H1 (cell line): ENCODE results near the gene RPL38. TPM values are rescaled to one million over a fixed set of nuclear protein-coding genes. Genes with fewer than 3 reads are reported as not detected.
A peak's percentile ranks its signal among the peaks of the same experiment; 100 is the strongest.

Source experiments
- CTCF ChIA-PET: fragments of 300-600 bp; sonication (Branson Sonifier 250); formaldehyde crosslinking; loops from one replicate; lab custom pipeline; 2021; ENCODE audit not compliant: partially characterized antibody; lab: Charles Lee
- POLR2A ChIA-PET: fragments of 300-600 bp; sonication (Branson Sonifier 250); formaldehyde crosslinking; loops from one replicate; lab custom pipeline; 2021; ENCODE audit warnings: inconsistent platforms; ENCODE audit not compliant: partially characterized antibody; lab: Charles Lee
- DNase-seq, 2 experiments: peaks; one replicate each; pipeline versions ENCODE4 v3.0.0 to v3.0.0-alpha.2; 2010 to 2022; ENCODE audit warnings: low spot score in 2 of 2, low read depth in 1 of 2, mixed read lengths in 1 of 2
- FAIRE-seq: peaks from 2 replicates; lab custom pipeline; 2011; peaks lifted over from hg19 to GRCh38; lab: Jason Lieb, UNC
- H2AFZ ChIP-seq: 2 replicates; pipeline ENCODE4 v1.8.1; 2012; ENCODE audit warnings: low read length, inconsistent platforms
- H2AK5ac ChIP-seq: 2 replicates; pipeline ENCODE4 v1.6.1; 2013; ENCODE audit warnings: low read depth, low read length
- H2BK120ac ChIP-seq: replicated peaks from 2 replicates; pipeline ENCODE3; 2013; ENCODE audit warnings: low read depth, low read length, inconsistent platforms
- H2BK12ac ChIP-seq: 2 replicates; pipeline ENCODE4 v1.6.1; 2013; ENCODE audit warnings: low read depth, low read length
- H2BK15ac ChIP-seq: 2 replicates; pipeline ENCODE4 v1.6.1; 2013; ENCODE audit warnings: low read length
- H2BK20ac ChIP-seq: 2 replicates; pipeline ENCODE4 v1.6.1; 2013; ENCODE audit warnings: low read length
- H2BK5ac ChIP-seq: 2 replicates; pipeline ENCODE4 v1.6.1; 2013; ENCODE audit warnings: low read depth, low read length
- H3K14ac ChIP-seq: 2 replicates; pipeline ENCODE4 v1.6.1; 2013; ENCODE audit warnings: inconsistent platforms; ENCODE audit not compliant: insufficient read length
- H3K18ac ChIP-seq: 2 replicates; pipeline ENCODE4 v1.6.1; 2013; ENCODE audit warnings: low read length; ENCODE audit errors: extremely low read depth
- H3K23ac ChIP-seq: 2 replicates; pipeline ENCODE4 v1.6.1; 2013; ENCODE audit warnings: inconsistent platforms; ENCODE audit not compliant: insufficient read length
- H3K23me2 ChIP-seq: 2 replicates; pipeline ENCODE4 v1.6.1; 2013; ENCODE audit warnings: low read depth, low read length
- H3K27ac ChIP-seq: 2 replicates; pipeline ENCODE4 v1.6.1; 2011; ENCODE audit warnings: low read depth, low read length, inconsistent platforms
- H3K27me3 ChIP-seq, 4 experiments: replicated peaks in 1 of 4; 1 replicate in 1 of 4; 2 replicates in 3 of 4; pipeline versions ENCODE4 v1.6.1 to v1.8.1; 2011 to 2013; ENCODE audit warnings: low read length in 3 of 4, mild to moderate bottlenecking in 3 of 4, inconsistent platforms in 2 of 4, mixed read lengths in 2 of 4, moderate library complexity in 1 of 4; ENCODE audit not compliant: control insufficient read depth in 3 of 4, insufficient read depth in 3 of 4; ENCODE audit errors: extremely low read depth in 1 of 4
- H3K36me3 ChIP-seq, 4 experiments: 2 replicates each; pipeline versions ENCODE4 v1.6.1 to v1.8.1; 2011 to 2013; ENCODE audit warnings: mild to moderate bottlenecking in 4 of 4, low read length in 3 of 4, moderate library complexity in 2 of 4, control low read depth in 1 of 4, inconsistent platforms in 1 of 4; ENCODE audit not compliant: insufficient read depth in 4 of 4, control insufficient read depth in 2 of 4
- H3K4ac ChIP-seq: replicated peaks from 2 replicates; pipeline ENCODE3; 2013; ENCODE audit warnings: low read length, low read depth, mixed read lengths, inconsistent platforms; ENCODE audit not compliant: insufficient read length
- H3K4me1 ChIP-seq, 4 experiments: replicated peaks in 1 of 4; 1 replicate in 1 of 4; 2 replicates in 3 of 4; pipeline versions ENCODE4 v1.6.1 to v1.8.1; 2011 to 2013; ENCODE audit warnings: low read length in 3 of 4, inconsistent platforms in 2 of 4, mixed read lengths in 1 of 4; ENCODE audit not compliant: insufficient read depth in 4 of 4, control insufficient read depth in 3 of 4
- H3K4me2 ChIP-seq, 2 experiments: 2 replicates each; pipeline versions ENCODE4 v1.6.1 to v1.8.1; 2011 to 2013; ENCODE audit warnings: low read depth in 2 of 2, low read length in 2 of 2, control low read depth in 1 of 2, inconsistent platforms in 1 of 2, mild to moderate bottlenecking in 1 of 2; ENCODE audit not compliant: insufficient read depth in 1 of 2
- H3K4me3 ChIP-seq, 4 experiments: fragments of 200-600, 300-600 bp in 1 of 4; sonication (generic), shearing (Covaris generic), sonication (Bioruptor Twin) in 1 of 4; 2 replicates each; pipeline versions ENCODE4 v1.5.1 to v1.8.1; 2011 to 2016; ENCODE audit warnings: low read length in 4 of 4, low read depth in 3 of 4, control low read depth in 2 of 4, inconsistent platforms in 2 of 4, mild to moderate bottlenecking in 2 of 4, mixed read lengths in 1 of 4, moderate library complexity in 1 of 4; ENCODE audit not compliant: insufficient read depth in 2 of 4; ENCODE audit errors: extremely low read depth in 1 of 4
- H3K56ac ChIP-seq: replicated peaks from 2 replicates; pipeline ENCODE3; 2013; ENCODE audit warnings: low read depth, mild to moderate bottlenecking, mixed read lengths, low read length, inconsistent platforms; ENCODE audit not compliant: insufficient read length
- H3K79me1 ChIP-seq: 2 replicates; pipeline ENCODE4 v1.6.1; 2013; ENCODE audit warnings: low read depth, low read length, control low read depth
- H3K79me2 ChIP-seq, 2 experiments: 2 replicates each; pipeline versions ENCODE4 v1.6.1 to v1.8.1; 2012 to 2013; ENCODE audit warnings: low read length in 2 of 2, mild to moderate bottlenecking in 2 of 2, inconsistent platforms in 1 of 2; ENCODE audit not compliant: insufficient read depth in 2 of 2, control insufficient read depth in 1 of 2
- H3K9ac ChIP-seq, 4 experiments: replicated peaks in 1 of 4; 1 replicate in 1 of 4; 2 replicates in 3 of 4; pipeline versions ENCODE4 v1.6.1 to v1.8.1; 2011 to 2013; ENCODE audit warnings: low read depth in 3 of 4, low read length in 3 of 4, control low read depth in 2 of 4, mild to moderate bottlenecking in 2 of 4, moderate library complexity in 2 of 4, inconsistent platforms in 1 of 4; ENCODE audit errors: extremely low read depth in 1 of 4
- H3K9me3 ChIP-seq, 2 experiments: 2 replicates each; pipeline versions ENCODE4 v1.6.1 to v1.8.1; 2012 to 2013; ENCODE audit warnings: mild to moderate bottlenecking in 2 of 2, moderate library complexity in 2 of 2, control low read depth in 1 of 2, inconsistent platforms in 1 of 2, low read depth in 1 of 2, low read length in 1 of 2, mixed read lengths in 1 of 2; ENCODE audit not compliant: insufficient read depth in 2 of 2
- H4K20me1 ChIP-seq, 2 experiments: replicated peaks in 1 of 2; 2 replicates each; pipeline versions ENCODE3 to v1.8.1; 2011 to 2013; ENCODE audit warnings: inconsistent platforms in 2 of 2, low read length in 2 of 2, mild to moderate bottlenecking in 1 of 2; ENCODE audit not compliant: insufficient read depth in 2 of 2, control insufficient read depth in 1 of 2
- H4K5ac ChIP-seq: 2 replicates; pipeline ENCODE4 v1.6.1; 2013; ENCODE audit warnings: low read length, low read depth, mixed read lengths, inconsistent platforms; ENCODE audit not compliant: insufficient read length
- H4K8ac ChIP-seq: 2 replicates; pipeline ENCODE4 v1.8.0; 2013; ENCODE audit warnings: mild to moderate bottlenecking, moderate library complexity, low read length, inconsistent platforms; ENCODE audit not compliant: insufficient read depth; ENCODE audit errors: extremely low read depth
- H4K91ac ChIP-seq: replicated peaks from 2 replicates; pipeline ENCODE3; 2013; ENCODE audit warnings: low read length, mixed read lengths, inconsistent platforms; ENCODE audit not compliant: insufficient read length
- ATF2 ChIP-seq: IDR thresholded peaks from 2 replicates; pipeline ENCODE4 v1.6.1; 2012; ENCODE audit warnings: low read length, inconsistent platforms
- BACH1 ChIP-seq: IDR thresholded peaks from 2 replicates; pipeline ENCODE4 v1.6.1; 2012; ENCODE audit warnings: low read length, improper control_type of control experiment
- E2F6 ChIP-seq: IDR thresholded peaks from 2 replicates; pipeline ENCODE4 v1.6.1; 2012; ENCODE audit warnings: inconsistent platforms
- KDM5A ChIP-seq: fragments of 200-600 bp; IDR thresholded peaks from 2 replicates; pipeline ENCODE4 v1.7.1; 2012; ENCODE audit warnings: mild to moderate bottlenecking, low read length, inconsistent platforms, mixed read lengths
- POLR2A ChIP-seq, 2 experiments: IDR thresholded peaks; 1 replicate in 1 of 2; 2 replicates in 1 of 2; pipeline ENCODE4 v1.6.1; 2011; ENCODE audit warnings: low read depth in 2 of 2, low read length in 2 of 2, mild to moderate bottlenecking in 2 of 2; ENCODE audit errors: control extremely low read depth in 1 of 2
- POU5F1 ChIP-seq: IDR thresholded peaks from 2 replicates; pipeline ENCODE4 v1.6.1; 2011; ENCODE audit warnings: low read depth, mild to moderate bottlenecking, low read length, moderate library complexity
- SAP30 ChIP-seq: fragments of 300-600 bp; sonication (generic); IDR thresholded peaks from 2 replicates; pipeline ENCODE4 v1.7.1; 2012; ENCODE audit warnings: low read length, moderate library complexity, mild to moderate bottlenecking, inconsistent platforms; ENCODE audit not compliant: insufficient read depth, insufficient replicate concordance
- WGBS, 2 experiments: shearing (Covaris generic) in 1 of 2; methylation state at CpG; one replicate each; pipeline versions ENCODE4 v1.1.6 to v1.1.7; 2013 to 2015; ENCODE audit warnings: low lambda C conversion rate in 2 of 2, mixed read lengths in 2 of 2, inconsistent platforms in 1 of 2, low coverage in 1 of 2, missing lambda C conversion rate in 1 of 2; ENCODE audit not compliant: insufficient replicate concordance in 2 of 2, insufficient coverage in 1 of 2, insufficient read length in 1 of 2; ENCODE audit errors: extremely low coverage in 1 of 2, missing lambda C conversion rate in 1 of 2; 5-methylcytosine and 5-hydroxymethylcytosine counted together
- polyA plus RNA-seq, 7 experiments: library from polyadenylated mRNA; depleted of rRNA in 3 of 7; stranded (reverse) in 5 of 7; unstranded in 2 of 7; fragments of >200 nt in 5 of 7; fragments of 200-250 nt in 2 of 7; gene quantifications; 1 replicate in 5 of 7; 2 replicates in 1 of 7; 4 replicates in 1 of 7; pipeline versions ENCODE4 v1.2.1 to v1.2.3, GENCODE V29; 2011 to 2013; ENCODE audit warnings: missing spikeins in 2 of 7, mixed read lengths in 2 of 7
- total RNA-seq: library from RNA; stranded (reverse); fragmentation: NEBNext Ultra II Directional; extraction: Animal tissue kit (Norgen Biotek cat#: 25700); gene quantifications from 2 replicates; pipeline ENCODE4 v1.2.1, GENCODE V29; 2021

The RPL38 gene
- total and polyA plus RNA-seq, 2 of the 8 experiments (the other 6 are each of a cell fraction or from before 2014, with no cell fraction given): 412 to 1,195 TPM

GRCh38 chr17:74245871-74246270 is 42.4 kb downstream of the RPL38 start:
- CTCF ChIA-PET: interaction anchor here (1.1 to 2.4 kb wide), 8 partner anchors 9 to 48 kb away, joined by 3 to 10 read pairs (median 4); partner anchors contain the start of gene DNAI2

More at GRCh38 chr17:74245871-74246270, 42.4 kb downstream of the RPL38 start:
- peak overlapping the region; percentile 90 for H4K5ac ChIP-seq
- 0 out of 4 replicates have a peak, but pooled peaks cover 0 to 4% of the 10 kb centered on the region in 2 experiments for H3K9me3 ChIP-seq
- H2BK120ac ChIP-seq: no peak overlapping the region
- peaks cover 6 to 21% (median 12%) of the 10 kb centered on the region in 4 experiments for H3K4me1 ChIP-seq
- H3K56ac ChIP-seq: no peak overlapping the region
- TF ChIP-seq BACH1 (no peak), ATF2 (no peak), POU5F1 (no peak), KDM5A (no peak), SAP30 (no peak), E2F6 (0 out of 2 replicates have a peak, but pooled peaks have one; percentile 0), POLR2A (IDR thresholded peaks at IDR 0.05; ENCODE audit: control extremely low read depth in 1 of 2, low read depth in 2 of 2, low read length in 2 of 2) (no peak)
- TF ChIP-seq, all 59 proteins: peak for 1
- FAIRE-seq (no peak), DNase-seq (peak in 1 of 2 experiments; percentile 56)
- H4K20me1 ChIP-seq: peaks cover 0 to under 1% of the 10 kb centered on the region in 2 experiments
- no peak overlapping the region; the same call in 1 of the 2 replicates for H3K27ac ChIP-seq
- no peak overlapping the region for H3K4me3 ChIP-seq
- no peak overlapping the region for H3K23ac ChIP-seq
- no peaks in the 10 kb centered on the region for H3K79me1 ChIP-seq
- H3K4me2 ChIP-seq: peak overlapping the region; percentile 32 to 41; a peak in 2 of 4 replicates
- WGBS, 2 experiments: 45% methylated on average over 5 of the region's 5 CpGs; no CpG with 5 or more reads in 1 of the 2 experiments
- no peak overlapping the region for H2AFZ ChIP-seq
- peak overlapping the region; percentile 75; the same call in 1 of the 2 replicates for H2BK12ac ChIP-seq
- H3K4ac ChIP-seq: no peak overlapping the region
- no peaks in the 10 kb centered on the region for H3K79me2 ChIP-seq
- peak overlapping the region; percentile 89 for H4K91ac ChIP-seq
- H4K8ac ChIP-seq: no peak overlapping the region
- no peak overlapping the region for H3K9ac ChIP-seq
- H2BK15ac ChIP-seq: no peak overlapping the region; the same call in 1 of the 2 replicates
- POLR2A ChIA-PET: interaction anchor here (0.7 to 8.2 kb wide), 9 partner anchors 9 to 41 kb away, joined by 3 to 61 read pairs (median 5); partner anchors contain the start of gene TTYH2
- peak overlapping the region; percentile 99 for H3K18ac ChIP-seq
- H2BK5ac ChIP-seq: peak overlapping the region; percentile 91; the same call in 1 of the 2 replicates
- H3K27me3 ChIP-seq: no peaks in the 10 kb centered on the region
- H3K36me3 ChIP-seq: no peaks in the 10 kb centered on the region
- H3K14ac ChIP-seq: no peak overlapping the region
- no peaks in the 10 kb centered on the region for H3K23me2 ChIP-seq
- 0 out of 2 replicates have a peak overlapping the region, but pooled peaks have one; percentile 75 for H2BK20ac ChIP-seq
- H2AK5ac ChIP-seq: no peak overlapping the region
